Adrenal gland (tissue), 12 donors: Measurements from ENCODE around the gene VWA3B. TPM values are rescaled to one million over a fixed set of nuclear protein-coding genes. Genes with fewer than 3 reads are reported as not detected.

ENCODE experiments used
- DNase-seq, 7 donors: peaks; one replicate each; pipeline ENCODE4 v3.0.0-alpha.2; 2019 to 2020
- H3K27ac ChIP-seq, 5 donors: fragments of 200-600 bp; sonication (generic) in 4 of 5; 1 replicate in 3 of 5; 2 replicates in 2 of 5; pipeline versions ENCODE4 v1.5.1 to v1.8.0; 2016 to 2020; ENCODE audit warnings: mild to moderate bottlenecking in 1 of 5
- H3K27me3 ChIP-seq: fragments of 200-600 bp; 2 replicates; pipeline ENCODE4 v1.8.0; 2021
- H3K36me3 ChIP-seq, 2 donors: fragments of 200-600 bp; replicated peaks in 1 of 2; 1 replicate in 1 of 2; 2 replicates in 1 of 2; pipeline versions ENCODE4 v1.5.1 to v1.8.0; 2018 to 2022
- H3K4me1 ChIP-seq, 2 donors: fragments of 200-600 bp; replicated peaks in 1 of 2; 1 replicate in 1 of 2; 2 replicates in 1 of 2; pipeline versions ENCODE4 v1.5.1 to v1.8.0; 2018 to 2021
- H3K4me3 ChIP-seq, 4 donors: fragments of 200-600 bp; sonication (generic) in 3 of 4; one replicate each; pipeline ENCODE4 v1.5.1; 2016 to 2018
- H3K9me3 ChIP-seq, 3 donors: fragments of 200-600 bp; sonication (generic) in 1 of 3; replicated peaks in 1 of 3; 1 replicate in 2 of 3; 2 replicates in 1 of 3; pipeline versions ENCODE4 v1.5.1 to v1.8.0; 2016 to 2021
- CTCF ChIP-seq, 6 experiments: fragments of 450-650 bp in 4 of 6; fragments of 200-600 bp in 2 of 6; sonication (generic) in 1 of 6; IDR thresholded peaks; 1 replicate in 5 of 6; 2 replicates in 1 of 6; pipeline versions ENCODE4 v1.5.1 to v1.8.0; 2016 to 2021; ENCODE audit warnings: antibody characterized with exemption in 6 of 6, mild to moderate bottlenecking in 2 of 6, moderate library complexity in 1 of 6
- POLR2A ChIP-seq, 2 donors: fragments of 450-650 bp; IDR thresholded peaks; one replicate each; pipeline ENCODE4 v1.6.1; 2017; ENCODE audit warnings: antibody characterized with exemption in 2 of 2, mild to moderate bottlenecking in 2 of 2, moderate library complexity in 1 of 2
- WGBS, 4 donors: extraction: QIAGEN DNeasy Blood & Tissue Kit in 2 of 4; methylation state at CpG; one replicate each; pipeline versions ENCODE4 v1.1.5 to v1.1.7; 2013 to 2017; 5-methylcytosine and 5-hydroxymethylcytosine counted together
- intact Hi-C, 2 donors: fragments of 100-400 bp; cut with DNase I; formaldehyde crosslinking; loops; one replicate each; pipeline versions ENCODE4 v1.14.1 to v1.15.0; 2022 to 2023
- polyA plus RNA-seq, 3 donors: library from polyadenylated mRNA; stranded (reverse); fragments of 200-250 nt in 2 of 3; fragments of 350-450 nt in 1 of 3; fragmentation: Illumina TruSeq in 1 of 3; extraction: RNeasy Lipid Tissue Mini Kit (QIAGEN cat#74804) in 1 of 3; gene quantifications; one replicate each; pipeline ENCODE4 v1.2.3, GENCODE V29; 2013 to 2014
- total RNA-seq, 9 donors: library from RNA; depleted of rRNA in 4 of 9; stranded (reverse); fragments of >200 nt in 4 of 9; fragments of 120-200 nt in 1 of 9; fragmentation: NEBNext Ultra II Directional in 1 of 9; extraction: Animal tissue kit (Norgen Biotek cat#: 25700) in 1 of 9; gene quantifications; one replicate each; pipeline versions ENCODE4 v1.1.0 to v1.2.4, GENCODE V29; 2013 to 2023
- donor health status: healthy with polysubstance abuse.
- donor health status: Bipolar disorder and iron deficiency.
- donor health status: DM: yes; HTN: yes; CAD: no.
- donor health status: DM: no; HTN: no; CAD: no.
- donor health status: DM: no; HTN: no; CAD: no.
- donor health status: DM: yes; HTN: yes; CAD: no.

VWA3B gene
- total and polyA plus RNA-seq, 12 donors: 0.07 to 0.33 (median 0.17) TPM; not detected in 8

DNA sequence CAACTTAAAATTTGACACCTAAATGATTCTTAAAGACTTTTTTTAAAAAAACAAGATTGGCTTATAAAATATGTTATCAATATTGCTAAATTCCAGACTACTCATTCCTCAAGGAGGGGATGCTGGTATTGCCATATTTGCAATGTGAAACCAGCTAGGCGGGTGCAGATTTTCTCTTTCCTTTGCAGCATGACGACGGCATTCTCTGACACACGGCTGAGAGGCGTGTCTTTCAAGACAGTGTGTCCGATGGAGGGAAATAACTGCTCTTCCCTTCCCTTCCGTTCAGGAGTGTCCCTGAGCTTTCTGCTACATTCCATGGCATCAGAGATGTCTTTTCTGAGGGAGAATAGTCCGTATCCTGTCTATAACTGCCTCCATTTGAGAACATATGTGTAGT is 221.1 kb downstream of the VWA3B start:
- H3K36me3 ChIP-seq: no peaks in the 10 kb centered on the region
- DNase-seq: no peak
- H3K27me3 ChIP-seq: peaks cover 12% of the 10 kb centered on the region
- no peaks in the 10 kb centered on the region for H3K4me1 ChIP-seq
- TF ChIP-seq POLR2A (IDR thresholded peaks at IDR 0.05) (no peak), CTCF (IDR thresholded peaks at IDR 0.05) (no peak)
- no peak overlapping the region for H3K4me3 ChIP-seq
- H3K9me3 ChIP-seq: no peaks in the 10 kb centered on the region
- no peak overlapping the region for H3K27ac ChIP-seq
- WGBS, 4 donors: 57 to 76% (median 64%) methylated on average over 8 of the region's 8 CpGs
- intact Hi-C loops: no loop called here

GRCh38 chr2:98308532-98308931 is 221.6 kb downstream of the VWA3B start:
- no peak overlapping the region for H3K27ac ChIP-seq
- DNase-seq: no peak
- no peak for TF ChIP-seq CTCF (IDR thresholded peaks at IDR 0.05)
- TF ChIP-seq POLR2A (IDR thresholded peaks at IDR 0.05): no peak

GRCh38 chr2:98309580-98309979 is 222.6 kb downstream of the VWA3B start:
- Histone ChIP-seq H3K27me3 (peaks cover 12% of the 10 kb centered on the region), H3K4me3 (no peak overlapping the region), H3K9me3 (no peaks in the 10 kb centered on the region), H3K27ac (no peak overlapping the region), H3K4me1 (no peaks in the 10 kb centered on the region), H3K36me3 (no peaks in the 10 kb centered on the region)
- 78 to 82% (median 80%) methylated on average over 11 of the region's 11 CpGs for WGBS, 4 donors
- DNase-seq: no peak
- TF ChIP-seq CTCF (IDR thresholded peaks at IDR 0.05): no peak
- TF ChIP-seq POLR2A (IDR thresholded peaks at IDR 0.05): no peak
- intact Hi-C loops: no loop called here

More at GRCh38 chr2:98308532-98308931, 221.6 kb downstream of the VWA3B start:
- Histone ChIP-seq H3K36me3 (no peaks in the 10 kb centered on the region), H3K27me3 (peaks cover 12% of the 10 kb centered on the region), H3K4me3 (no peak overlapping the region), H3K4me1 (no peaks in the 10 kb centered on the region), H3K9me3 (no peaks in the 10 kb centered on the region)
- WGBS, 4 donors: 58 to 79% (median 70%) methylated on average over 3 to 4 of the region's 4 CpGs
- intact Hi-C loops: no loop called here

DNA sequence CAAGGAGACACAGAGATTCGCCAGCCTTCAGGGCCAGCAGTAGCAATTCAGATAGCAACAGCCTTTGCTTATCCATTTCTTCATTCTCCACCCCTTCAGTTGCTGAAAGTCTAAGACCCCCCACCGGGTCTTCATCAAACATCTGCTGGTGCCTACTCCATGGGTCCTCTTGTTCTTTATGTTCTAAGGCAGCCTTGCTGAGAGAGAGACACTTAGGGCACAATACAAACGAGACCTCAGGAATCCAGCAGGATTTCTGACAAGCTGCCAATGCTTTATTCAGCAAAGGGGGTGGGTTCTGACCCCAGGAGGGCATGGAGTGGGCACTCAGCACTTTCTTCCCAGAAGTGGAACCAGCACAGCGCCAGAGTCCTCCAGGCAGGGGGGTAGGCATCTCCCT is 223.0 kb downstream of the VWA3B start:
- no peak for DNase-seq
- H3K36me3 ChIP-seq: no peaks in the 10 kb centered on the region
- WGBS, 4 donors: 70 to 75% (median 73%) methylated on average over 4 of the region's 4 CpGs
- TF ChIP-seq POLR2A (IDR thresholded peaks at IDR 0.05): no peak
- TF ChIP-seq CTCF (IDR thresholded peaks at IDR 0.05): no peak
- H3K4me3 ChIP-seq: no peak overlapping the region
- no peaks in the 10 kb centered on the region for H3K9me3 ChIP-seq
- no peaks in the 10 kb centered on the region for H3K4me1 ChIP-seq
- no peak overlapping the region for H3K27ac ChIP-seq
- H3K27me3 ChIP-seq: peaks cover 12% of the 10 kb centered on the region
- intact Hi-C loops: no loop called here
